Measurements from ENCODE around the gene EIF4G2.

EIF4G2 gene

GRCh38 chr11:10777393-10777793 lies 31.3 kb downstream of the EIF4G2 start:
- DNase-seq (ENCODE audit: low read depth, low spot score), result no peak

- DNase-seq (ENCODE audit: low read depth, low spot score), result no peak
Measured at GRCh38 chr11:10774811-10775210, 33.9 kb downstream of the EIF4G2 start.

GRCh38 chr11:10771457-10771856 lies 37.3 kb downstream of the EIF4G2 start:
- no peak for DNase-seq (ENCODE audit: low read depth, low spot score)

GRCh38 chr11:10770626-10771254 lies 38.0 kb downstream of the EIF4G2 start:
- no peak for DNase-seq (ENCODE audit: low read depth, low spot score)

GRCh38 chr11:10764412-10764811 lies 44.3 kb downstream of the EIF4G2 start:
- DNase-seq (ENCODE audit: low read depth, low spot score), result no peak

GRCh38 chr11:10763766-10764165 lies 45.0 kb downstream of the EIF4G2 start:
- no peak for DNase-seq (ENCODE audit: low read depth, low spot score)

GRCh38 chr11:10762913-10763421 lies 45.8 kb downstream of the EIF4G2 start:
- DNase-seq (ENCODE audit: low read depth, low spot score), result no peak

GRCh38 chr11:10762185-10762584 lies 46.5 kb downstream of the EIF4G2 start:
- no peak for DNase-seq (ENCODE audit: low read depth, low spot score)

DNA sequence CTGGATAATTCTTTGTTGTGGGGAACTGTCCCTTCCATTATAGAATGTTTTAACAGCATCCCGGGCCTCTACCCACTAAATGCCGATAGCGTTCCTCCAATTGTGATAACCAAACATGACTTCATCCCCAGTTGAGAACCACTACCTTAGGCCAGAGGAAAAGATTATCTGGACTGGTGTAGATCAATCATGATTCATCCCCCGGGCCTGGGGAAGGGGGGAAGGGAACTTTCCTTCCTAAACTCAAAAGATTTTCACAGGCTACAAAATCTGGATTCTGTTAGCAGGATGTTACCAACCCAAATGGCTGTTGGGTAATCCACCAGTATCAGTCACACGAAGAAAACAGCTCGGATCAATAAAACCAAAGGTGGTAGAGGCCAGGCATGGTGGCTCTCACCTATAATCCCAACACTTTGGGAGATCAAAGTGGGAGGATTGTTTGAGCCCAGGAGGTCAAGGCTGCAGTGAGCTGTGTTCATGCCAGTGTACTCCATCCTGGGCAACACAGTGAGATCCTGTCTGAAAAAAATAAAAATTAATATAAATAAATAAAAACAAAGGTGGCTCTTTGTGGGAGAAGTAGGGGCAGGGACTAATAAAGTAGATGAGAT lies 47.5 kb downstream of the EIF4G2 start:
- no peak for DNase-seq (ENCODE audit: low read depth, low spot score)

DNA sequence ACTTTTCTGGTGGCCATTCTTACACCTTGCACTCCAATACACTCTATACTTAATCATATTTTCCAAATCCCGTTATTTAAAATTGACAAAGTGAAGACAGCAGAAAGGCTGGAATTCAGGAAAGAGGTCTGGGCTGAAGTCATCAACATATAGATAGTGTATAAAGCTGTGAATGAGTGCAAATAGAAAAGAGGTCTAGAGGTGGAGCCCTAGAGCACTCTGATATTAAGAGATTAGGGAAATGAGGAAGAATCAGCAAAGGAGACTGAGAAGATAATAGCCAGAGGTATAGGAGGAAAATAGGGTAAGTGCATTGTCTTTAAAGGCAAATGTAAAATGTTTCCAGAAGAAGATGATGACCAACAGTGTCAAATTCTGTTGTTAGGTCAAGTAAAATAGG lies 49.8 kb downstream of the EIF4G2 start:
- DNase-seq (ENCODE audit: low read depth, low spot score), result no peak

DNA sequence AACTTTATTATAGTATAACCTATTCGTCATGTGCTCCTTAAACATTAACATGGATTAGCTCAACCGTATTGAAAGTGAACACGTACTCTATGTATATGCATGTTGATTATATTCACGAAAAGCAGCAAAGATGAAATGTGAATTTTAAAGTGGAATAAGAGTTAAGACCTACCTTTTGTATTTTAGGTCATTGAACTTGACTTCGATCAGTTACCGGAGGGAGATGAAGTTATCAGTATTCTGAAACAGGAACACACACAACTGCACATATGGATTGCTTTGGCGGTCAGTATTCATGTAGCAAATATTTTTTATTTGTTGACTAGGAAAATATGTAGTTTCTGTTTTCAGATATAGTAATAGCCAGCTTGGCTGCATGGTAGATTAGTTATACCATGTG lies 56.2 kb downstream of the EIF4G2 start:
- no peak for DNase-seq (ENCODE audit: low read depth, low spot score)

DNA sequence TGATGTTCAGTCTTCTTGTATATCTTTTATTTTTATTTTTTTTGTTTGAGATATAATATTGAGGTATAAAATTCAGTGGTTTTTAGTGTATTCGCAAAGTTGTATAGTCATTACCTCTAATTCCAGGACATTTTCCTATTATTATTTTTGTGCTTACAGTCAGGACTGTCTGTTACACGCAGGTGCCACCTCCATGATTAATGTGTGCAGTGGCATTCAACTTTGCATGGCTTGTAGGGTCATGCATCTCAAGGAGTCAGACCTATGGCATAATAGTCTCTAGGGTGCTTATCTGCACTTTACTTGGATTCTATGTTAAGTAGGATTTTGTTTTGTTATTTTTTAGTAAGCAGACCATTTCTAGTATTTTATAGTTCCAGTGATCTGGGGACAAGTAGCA lies 56.7 kb downstream of the EIF4G2 start:
- no peak for DNase-seq (ENCODE audit: low read depth, low spot score)

GRCh38 chr11:10751581-10751940 lies 57.2 kb downstream of the EIF4G2 start:
- no peak for DNase-seq (ENCODE audit: low read depth, low spot score)

- DNase-seq (ENCODE audit: low read depth, low spot score), result peak; percentile 84
Measured at GRCh38 chr11:10750838-10751580, 57.7 kb downstream of the EIF4G2 start, which contains the start of gene CTR9. CTR9 (plus strand) TSS chr11:10751246; CDS start chr11:10751413, 167 bp downstream.

DNA sequence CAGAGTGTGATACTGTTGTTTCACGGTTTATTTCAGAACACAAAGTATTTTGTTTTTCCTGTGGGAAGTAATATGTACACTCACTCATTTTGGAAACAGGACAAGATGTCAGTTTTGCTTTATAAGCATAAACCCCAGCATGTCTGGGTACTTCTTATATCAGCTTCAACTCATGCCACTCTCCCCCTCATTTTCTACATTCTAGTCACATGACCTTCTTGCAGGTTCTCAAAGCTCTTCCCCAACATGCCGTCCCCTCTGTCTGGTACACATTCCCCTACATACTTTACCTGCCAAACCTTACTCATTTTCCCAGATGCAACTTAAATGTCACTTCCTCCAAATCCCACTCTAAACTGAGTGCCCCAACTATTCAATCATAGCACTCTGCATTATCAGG lies 59.2 kb downstream of the EIF4G2 start:
- DNase-seq (ENCODE audit: low read depth, low spot score), result no peak

DNA sequence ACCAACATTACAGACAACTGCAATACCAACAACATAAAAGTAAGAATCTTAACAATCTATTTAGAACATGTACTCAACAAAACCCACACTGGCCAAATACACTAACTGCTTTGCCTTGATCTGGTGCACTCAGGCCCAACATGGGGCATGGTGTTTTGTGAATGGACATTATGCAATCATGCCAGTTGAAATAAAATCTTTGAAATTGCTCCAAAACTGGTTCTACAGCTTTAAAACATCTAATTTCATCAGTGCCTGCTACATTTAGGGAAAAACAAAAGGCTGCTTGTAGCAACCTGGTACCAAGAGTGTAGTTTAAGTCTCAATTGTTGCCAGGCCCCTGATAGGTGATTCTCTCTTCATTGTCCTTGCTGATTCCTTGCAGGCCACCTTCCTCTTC lies 61.0 kb downstream of the EIF4G2 start:
- no peak for DNase-seq (ENCODE audit: low read depth, low spot score)
